HFFc6 (cell line): Measurements from ENCODE around the gene CTNNA2. TPM values are rescaled to one million over a fixed set of nuclear protein-coding genes. Genes with fewer than 3 reads are reported as not detected.

Experiments used
- DNase-seq: peaks from one replicate; pipeline ENCODE4 v3.0.0-alpha.2; 2018
- H3K27ac Mint-ChIP-seq: 2 replicates; pipeline ENCODE4 v1.8.0; 2020; ENCODE audit warnings: mild to moderate bottlenecking, mixed read lengths
- H3K27me3 Mint-ChIP-seq: 2 replicates; pipeline ENCODE4 v1.8.0; 2021; ENCODE audit warnings: mild to moderate bottlenecking, moderate library complexity, mixed read lengths; ENCODE audit not compliant: insufficient read depth
- H3K36me3 Mint-ChIP-seq: 2 replicates; pipeline ENCODE4 v1.8.0; 2021; ENCODE audit warnings: low read depth, mixed read lengths
- H3K4me1 Mint-ChIP-seq: 2 replicates; pipeline ENCODE4 v1.8.0; 2020; ENCODE audit warnings: low read depth, mixed read lengths
- H3K4me3 Mint-ChIP-seq: 2 replicates; pipeline ENCODE4 v1.8.0; 2020; ENCODE audit warnings: mild to moderate bottlenecking, moderate library complexity, mixed read lengths
- H3K9me3 Mint-ChIP-seq: 2 replicates; pipeline ENCODE4 v1.8.0; 2020; ENCODE audit warnings: mild to moderate bottlenecking, mixed read lengths
- CTCF ChIP-seq: fragments of 200-600 bp; sonication (generic); IDR thresholded peaks from 2 replicates; pipeline ENCODE4 v1.5.0; 2021; ENCODE audit warnings: antibody characterized with exemption, mild to moderate bottlenecking
- total RNA-seq, 6 experiments: library from RNA; stranded (reverse); fragmentation: NEBNext Ultra II Directional; extraction: Animal tissue kit (Norgen Biotek cat#: 25700); gene quantifications; 2 replicates in 1 of 6; 3 replicates in 5 of 6; pipeline ENCODE4 v1.2.3, GENCODE V29; 2021

The CTNNA2 gene
- total RNA-seq, 6 experiments from 2014 or later, result not detected

DNA sequence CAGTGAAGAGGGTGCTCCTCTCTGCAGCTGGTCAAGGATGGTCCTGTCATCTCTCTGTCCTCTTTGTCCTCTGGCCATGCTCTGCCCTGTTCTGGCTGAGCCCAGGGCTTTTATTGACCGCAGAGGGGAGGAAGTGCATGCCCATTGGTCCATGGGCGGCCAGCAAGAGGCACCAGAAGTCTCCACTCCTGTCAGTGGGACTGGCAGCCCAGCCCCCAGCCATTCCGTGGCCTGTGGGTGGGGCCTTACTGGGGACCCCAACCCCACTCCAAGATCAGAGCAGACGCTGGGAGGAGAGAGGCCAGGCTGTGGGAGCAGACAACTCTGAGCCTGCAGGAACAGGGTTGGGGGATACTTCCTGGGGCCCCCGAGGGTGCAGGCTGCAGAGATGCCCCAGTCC is 156.9 kb downstream of the CTNNA2 start:
- TF ChIP-seq CTCF, result no peak
- H3K4me3 Mint-ChIP-seq, result no peak overlapping the region
- no peaks in the 10 kb centered on the region for H3K4me1 Mint-ChIP-seq
- H3K9me3 Mint-ChIP-seq, result no peaks in the 10 kb centered on the region
- no peak overlapping the region for H3K27ac Mint-ChIP-seq
- no peaks in the 10 kb centered on the region; the same call in 1 of the 2 replicates for H3K27me3 Mint-ChIP-seq
- no peak for DNase-seq
- H3K36me3 Mint-ChIP-seq, result no peaks in the 10 kb centered on the region

GRCh38 chr2:79670198-79670597 is 157.3 kb downstream of the CTNNA2 start:
- Mint-ChIP-seq H3K27ac (no peak overlapping the region), H3K9me3 (no peaks in the 10 kb centered on the region), H3K4me1 (no peaks in the 10 kb centered on the region), H3K27me3 (no peaks in the 10 kb centered on the region; the same call in 1 of the 2 replicates), H3K36me3 (no peaks in the 10 kb centered on the region), H3K4me3 (no peak overlapping the region)
- DNase-seq, result no peak
- no peak for TF ChIP-seq CTCF

GRCh38 chr2:79686884-79687283 is 174.0 kb downstream of the CTNNA2 start:
- Mint-ChIP-seq H3K4me1 (no peaks in the 10 kb centered on the region), H3K27me3 (peaks cover 2% of the 10 kb centered on the region), H3K36me3 (no peaks in the 10 kb centered on the region), H3K27ac (no peak overlapping the region), H3K4me3 (no peak overlapping the region), H3K9me3 (no peaks in the 10 kb centered on the region)
- TF ChIP-seq CTCF, result no peak
- DNase-seq, result no peak

GRCh38 chr2:79695248-79695647 is 182.4 kb downstream of the CTNNA2 start:
- DNase-seq, result no peak
- no peak overlapping the region for H3K4me3 Mint-ChIP-seq
- H3K9me3 Mint-ChIP-seq, result no peaks in the 10 kb centered on the region
- H3K27me3 Mint-ChIP-seq, result peaks cover 5% of the 10 kb centered on the region
- TF ChIP-seq CTCF, result no peak
- H3K36me3 Mint-ChIP-seq, result no peaks in the 10 kb centered on the region
- no peaks in the 10 kb centered on the region for H3K4me1 Mint-ChIP-seq
- H3K27ac Mint-ChIP-seq, result no peak overlapping the region

DNA sequence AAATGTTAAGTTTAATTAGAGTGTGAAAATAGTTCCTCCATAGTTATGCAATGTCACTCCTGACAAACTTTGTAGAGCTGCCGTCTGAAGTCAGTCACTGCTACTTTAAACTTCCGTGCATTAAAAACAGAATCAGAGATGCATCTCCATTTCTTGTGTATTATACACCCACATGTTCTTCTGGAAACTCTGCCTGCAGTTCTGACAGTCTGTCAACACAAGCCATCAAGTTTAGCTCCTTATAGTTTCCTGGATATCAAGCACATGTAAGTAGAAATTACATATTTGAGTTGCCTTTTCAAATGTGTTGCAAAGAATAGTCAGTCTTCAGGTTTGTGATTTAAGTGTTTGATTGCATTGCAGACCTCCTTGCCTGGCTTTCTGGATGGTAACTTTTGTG is 184.3 kb downstream of the CTNNA2 start:
- H3K27me3 Mint-ChIP-seq, result peaks cover 7% of the 10 kb centered on the region
- no peaks in the 10 kb centered on the region for H3K36me3 Mint-ChIP-seq
- no peak overlapping the region for H3K27ac Mint-ChIP-seq
- H3K4me3 Mint-ChIP-seq, result no peak overlapping the region
- no peak for DNase-seq
- no peaks in the 10 kb centered on the region for H3K9me3 Mint-ChIP-seq
- TF ChIP-seq CTCF, result no peak
- H3K4me1 Mint-ChIP-seq, result no peaks in the 10 kb centered on the region

GRCh38 chr2:79700651-79701050 is 187.8 kb downstream of the CTNNA2 start:
- Mint-ChIP-seq H3K4me1 (no peaks in the 10 kb centered on the region), H3K27me3 (peaks cover 7% of the 10 kb centered on the region), H3K27ac (no peak overlapping the region), H3K9me3 (peaks cover 1% of the 10 kb centered on the region; the same call in 1 of the 2 replicates), H3K36me3 (no peaks in the 10 kb centered on the region), H3K4me3 (no peak overlapping the region)
- TF ChIP-seq CTCF, result no peak
- DNase-seq, result no peak
